Limb (tissue), 2 donors: Measurements from ENCODE around the gene TTC28.

ENCODE experiments used
- DNase-seq, 2 donors: peaks; one replicate each; pipeline ENCODE4 v3.0.0-alpha.2; 2016; ENCODE audit errors: extremely low spot score in 2 of 2

Gene TTC28

GRCh38 chr22:27933186-27933983, 746.3 kb downstream of the TTC28 start:
- DNase-seq, result no peak

GRCh38 chr22:27930331-27931060, 749.1 kb downstream of the TTC28 start:
- no peak for DNase-seq
